ENCODE results near the gene TRAF4. TPM values are rescaled to one million over a fixed set of nuclear protein-coding genes. Genes with fewer than 3 reads are reported as not detected.
"Not testable (repeated sequence)": the region's sequence is repeated elsewhere in the genome, so short reads cannot be mapped to it uniquely, and the experiment has no call there.

The TRAF4 gene
- total and polyA plus RNA-seq, 7 donors: 1.4 to 6.7 (median 2.2) TPM

DNA sequence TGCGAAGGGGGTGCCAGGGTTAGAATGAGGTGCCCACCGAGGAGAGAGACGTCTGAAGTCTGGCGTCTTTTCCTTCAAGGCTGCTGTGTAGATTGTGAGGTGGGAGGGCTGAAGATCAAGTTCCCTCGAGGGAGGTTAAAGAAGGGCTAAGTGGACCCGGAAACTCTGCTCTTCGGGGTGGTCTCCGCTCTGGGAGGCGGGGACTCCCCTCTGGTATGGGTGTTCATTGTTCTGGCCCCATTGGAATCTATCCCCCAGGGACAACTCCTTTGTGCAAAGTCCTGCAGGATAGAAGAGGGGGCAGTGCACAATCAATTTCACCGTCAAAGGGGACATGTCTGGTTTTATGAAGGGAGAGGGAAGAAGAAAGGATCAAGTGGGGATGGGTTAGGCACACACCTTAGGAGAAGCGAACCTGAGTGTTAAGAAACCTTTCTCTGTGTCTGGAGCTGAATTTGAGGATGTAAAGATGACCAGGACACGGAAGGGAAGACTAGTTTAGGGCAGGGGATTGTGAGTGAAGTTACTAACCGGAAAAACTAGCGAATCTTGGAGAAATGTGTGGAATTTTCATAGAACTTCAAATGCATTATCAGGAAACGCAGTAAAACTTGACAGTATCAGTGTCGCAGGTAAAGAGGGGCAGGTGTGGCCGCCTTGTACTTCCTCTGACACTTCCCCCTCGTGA lies 25.3 kb upstream of the TRAF4 start:
- DNase-seq (no peak), ATAC-seq (no peak)
- Histone ChIP-seq H3K36me3 (ENCODE audit: insufficient read depth in 1 of 2, low read depth in 1 of 2) (peaks cover 0 to 39% of the 10 kb centered on the region in 2 donors), H3K27ac (peak overlapping the region; percentile 92), H3K27me3 (ENCODE audit: insufficient read depth in 3 of 3, low read length in 2 of 3) (peaks cover 0 to 16% (median 0%) of the 10 kb centered on the region in 3 donors), H3K4me1 (peaks cover 26% of the 10 kb centered on the region), H3K9me3 (no peaks in the 10 kb centered on the region), H3K4me3 (peak overlapping the region; percentile 98)
- TF ChIP-seq CTCF (IDR thresholded peaks at IDR 0.05): no peak
- intact Hi-C loops (cut with DNase I): no loop called here
- 47 to 61% (median 48%) methylated on average over 18 of the region's 18 CpGs for WGBS, 3 donors

- 30 to 32% (median 32%) methylated on average over 18 of the region's 18 CpGs for WGBS, 3 donors
- H3K36me3 ChIP-seq (ENCODE audit: insufficient read depth in 1 of 2, low read depth in 1 of 2): peaks cover 0 to 45% of the 10 kb centered on the region in 2 donors
- DNase-seq (no peak), ATAC-seq (no peak)
- H3K4me3 ChIP-seq: peak overlapping the region; percentile 98
- peaks cover 0 to 16% (median 0%) of the 10 kb centered on the region in 3 donors for H3K27me3 ChIP-seq (ENCODE audit: insufficient read depth in 3 of 3, low read length in 2 of 3)
- H3K4me1 ChIP-seq: peaks cover 26% of the 10 kb centered on the region
- no peaks in the 10 kb centered on the region for H3K9me3 ChIP-seq
- TF ChIP-seq CTCF (IDR thresholded peaks at IDR 0.05): no peak
- intact Hi-C loops (cut with DNase I): no loop called here
- peak overlapping the region; percentile 92 for H3K27ac ChIP-seq
Observed at GRCh38 chr17:28719021-28719433, 24.8 kb upstream of the TRAF4 start.

DNA sequence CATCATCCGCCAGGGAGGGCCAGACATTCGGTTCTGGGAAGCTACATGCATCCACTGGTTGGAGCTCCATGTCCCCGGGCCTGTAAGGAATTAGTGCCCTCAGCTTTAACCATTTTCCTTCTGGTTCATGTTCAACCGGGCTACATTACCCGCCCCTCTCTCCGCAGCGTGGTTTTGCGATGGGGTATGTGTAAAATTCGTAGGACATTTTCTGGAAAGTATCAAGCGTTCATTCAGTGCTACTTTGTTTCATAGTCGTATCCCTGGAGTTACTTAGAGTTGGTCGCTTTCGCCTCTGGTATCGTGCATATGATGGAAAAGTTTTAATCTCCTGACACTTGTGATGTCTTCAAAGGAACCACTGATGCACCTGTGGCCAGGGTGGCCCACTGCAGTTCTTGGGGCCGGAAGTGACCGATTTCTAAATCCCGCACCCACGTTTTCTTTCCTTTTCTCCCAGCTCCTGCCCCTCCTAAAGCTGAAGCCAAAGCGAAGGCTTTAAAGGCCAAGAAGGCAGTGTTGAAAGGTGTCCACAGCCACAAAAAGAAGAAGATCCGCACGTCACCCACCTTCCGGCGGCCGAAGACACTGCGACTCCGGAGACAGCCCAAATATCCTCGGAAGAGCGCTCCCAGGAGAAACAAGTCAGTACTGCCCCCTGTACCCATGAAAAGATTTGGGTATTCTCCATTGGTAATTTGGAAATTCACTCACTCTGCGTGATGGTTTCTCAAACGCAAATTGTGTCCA lies 23.4 kb upstream of the TRAF4 start:
- peaks cover 0 to 16% (median 0%) of the 10 kb centered on the region in 3 donors for H3K27me3 ChIP-seq (ENCODE audit: insufficient read depth in 3 of 3, low read length in 2 of 3)
- H3K36me3 ChIP-seq (ENCODE audit: insufficient read depth in 1 of 2, low read depth in 1 of 2): peaks cover 0 to 44% of the 10 kb centered on the region in 2 donors
- DNase-seq (no peak), ATAC-seq (no peak)
- H3K27ac ChIP-seq: peak overlapping the region; percentile 92
- 3 to 4% (median 3%) methylated on average over 24 to 28 of the region's 30 CpGs for WGBS, 3 donors
- no peaks in the 10 kb centered on the region for H3K9me3 ChIP-seq
- H3K4me1 ChIP-seq: peaks cover 29% of the 10 kb centered on the region
- no peak for TF ChIP-seq CTCF (IDR thresholded peaks at IDR 0.05)
- intact Hi-C loops (cut with DNase I): loop anchor here (10.0 kb wide), 1 partner anchor 394 kb away; no protein-coding TSS in a partner anchor
- peak overlapping the region; percentile 98 for H3K4me3 ChIP-seq

- DNase-seq, H3K9me3 ChIP-seq, ATAC-seq: not testable (repeated sequence)
- Histone ChIP-seq H3K27me3 (ENCODE audit: insufficient read depth in 3 of 3, low read length in 2 of 3) (peaks cover 0 to 16% (median 0%) of the 10 kb centered on the region in 3 donors), H3K4me3 (peak overlapping the region; percentile 98), H3K36me3 (ENCODE audit: insufficient read depth in 1 of 2, low read depth in 1 of 2) (peaks cover 0 to 44% of the 10 kb centered on the region in 2 donors), H3K27ac (peak overlapping the region; percentile 92), H3K4me1 (peaks cover 34% of the 10 kb centered on the region)
- 33 to 35% (median 34%) methylated on average over 19 of the region's 19 CpGs for WGBS, 3 donors
- intact Hi-C loops (cut with DNase I): loop anchor here (10.0 kb wide), 1 partner anchor 394 kb away; no protein-coding TSS in a partner anchor
Observed at GRCh38 chr17:28720997-28721329, 22.8 kb upstream of the TRAF4 start.
